ENCODE results near the gene SPATC1L. TPM values are rescaled to one million over a fixed set of nuclear protein-coding genes. Genes with fewer than 3 reads are reported as not detected.
"Not testable (repeated sequence)": the region's sequence is repeated elsewhere in the genome, so short reads cannot be mapped to it uniquely, and the experiment has no call there.

SPATC1L gene
- total RNA-seq, 1 experiment from 2014 or later: 36.0 TPM

- Histone ChIP-seq H2BK12ac (ENCODE audit: insufficient read length, low read depth, low read length) (peak overlapping the region; percentile 11), H3K79me1 (ENCODE audit: insufficient read depth, low read depth, low read length, poor library complexity, severe bottlenecking) (no peaks in the 10 kb centered on the region), H3K9ac (ENCODE audit: extremely low read depth, insufficient read length, low read length) (no peak overlapping the region), H2BK20ac (ENCODE audit: low read depth, low read length, poor library complexity, severe bottlenecking) (no peak overlapping the region), H3K79me2 (ENCODE audit: insufficient read depth, low read length) (no peaks in the 10 kb centered on the region), H3T11ph (ENCODE audit: low read length) (no peak overlapping the region), H4K91ac (ENCODE audit: insufficient read length, low read depth, low read length) (no peak overlapping the region), H3K27ac (ENCODE audit: insufficient read length, low read depth, low read length) (no peak overlapping the region), H2BK120ac (ENCODE audit: low read depth, low read length, poor library complexity, severe bottlenecking) (no peak overlapping the region), H2AK5ac (ENCODE audit: insufficient read length, low read length) (no peak overlapping the region), H3K4me1 (ENCODE audit: insufficient read depth, low read length) (no peaks in the 10 kb centered on the region), H2BK15ac (ENCODE audit: low read depth, low read length) (no peak overlapping the region), H3K9me3 (ENCODE audit: control insufficient read depth, low read depth, low read length) (no peaks in the 10 kb centered on the region), H3K14ac (ENCODE audit: insufficient read depth, low read length) (peak overlapping the region; percentile 6), H3K4ac (ENCODE audit: low read depth, low read length) (no peak overlapping the region), H3K18ac (ENCODE audit: insufficient read length, low read depth, low read length) (peak overlapping the region; percentile 45), H3K56ac (ENCODE audit: insufficient read length, low read depth, low read length) (no peak overlapping the region), H4K20me1 (ENCODE audit: control insufficient read depth, insufficient read depth, insufficient read length) (no peaks in the 10 kb centered on the region), H3K23ac (ENCODE audit: insufficient read length, low read depth, low read length) (no peak overlapping the region), H2AFZ (ENCODE audit: low read length) (no peak overlapping the region), H3K23me2 (ENCODE audit: insufficient read length, low read depth, low read length, poor library complexity, severe bottlenecking) (no peaks in the 10 kb centered on the region), H3K27me3 (ENCODE audit: insufficient read depth, low read length) (no peaks in the 10 kb centered on the region; the same call in 1 of the 2 replicates), H4K5ac (ENCODE audit: insufficient read length, low read depth, low read length) (no peak overlapping the region), H4K8ac (replicated peaks; ENCODE audit: insufficient read length, low read depth, low read length) (no peak overlapping the region), H2BK5ac (ENCODE audit: insufficient read length, low read length) (no peak overlapping the region), H3K4me2 (ENCODE audit: insufficient read depth, insufficient read length, low read length) (peak overlapping the region; percentile 41)
- no peak for DNase-seq
- TF ChIP-seq CTCF (conservative IDR thresholded peaks at IDR 0.05): no peak
- Mint-ChIP-seq H3K27ac (peak overlapping the region in 2 of 3 experiments; percentile 69 to 81; a peak in 4 of 7 replicates), H3K9me3 (peaks cover 5 to 6% of the 10 kb centered on the region in 2 experiments; a peak in 2 of 5 replicates), H3K4me3 (peak overlapping the region in 1 of 2 experiments; percentile 65; a peak in 2 of 5 replicates), H3K4me1 (peaks cover 30% of the 10 kb centered on the region in 2 experiments), H3K27me3 (ENCODE audit: low read depth) (peaks cover 37% of the 10 kb centered on the region), H3K36me3 (ENCODE audit: insufficient read depth in 1 of 3, low read depth in 3 of 3) (peaks cover 7 to 10% (median 8%) of the 10 kb centered on the region in 3 experiments; a peak in 5 of 7 replicates)
- WGBS (ENCODE audit: extremely low coverage, insufficient read length, low lambda C conversion rate): no CpG with 5 or more reads among the region's 45 CpGs
Observed at GRCh38 chr21:46141767-46142581, 42.3 kb downstream of the SPATC1L start.

GRCh38 chr21:46140352-46141003, 43.8 kb downstream of the SPATC1L start:
- not testable (repeated sequence) for H3K4me1 ChIP-seq (ENCODE audit: insufficient read depth, low read length); H3K23ac ChIP-seq (ENCODE audit: insufficient read length, low read depth, low read length); H4K5ac ChIP-seq (ENCODE audit: insufficient read length, low read depth, low read length); H4K20me1 ChIP-seq (ENCODE audit: control insufficient read depth, insufficient read depth, insufficient read length); H3K9me3 Mint-ChIP-seq; H4K91ac ChIP-seq (ENCODE audit: insufficient read length, low read depth, low read length); H3K9me3 ChIP-seq (ENCODE audit: control insufficient read depth, low read depth, low read length); H4K8ac ChIP-seq (replicated peaks; ENCODE audit: insufficient read length, low read depth, low read length); H3K9ac ChIP-seq (ENCODE audit: extremely low read depth, insufficient read length, low read length); H2AFZ ChIP-seq (ENCODE audit: low read length); H3K4ac ChIP-seq (ENCODE audit: low read depth, low read length); H3K18ac ChIP-seq (ENCODE audit: insufficient read length, low read depth, low read length); H3T11ph ChIP-seq (ENCODE audit: low read length); H2BK20ac ChIP-seq (ENCODE audit: low read depth, low read length, poor library complexity, severe bottlenecking); H2BK12ac ChIP-seq (ENCODE audit: insufficient read length, low read depth, low read length); H3K79me2 ChIP-seq (ENCODE audit: insufficient read depth, low read length); DNase-seq; H3K14ac ChIP-seq (ENCODE audit: insufficient read depth, low read length); H3K79me1 ChIP-seq (ENCODE audit: insufficient read depth, low read depth, low read length, poor library complexity, severe bottlenecking); H3K27ac ChIP-seq (ENCODE audit: insufficient read length, low read depth, low read length); H2BK15ac ChIP-seq (ENCODE audit: low read depth, low read length); H2AK5ac ChIP-seq (ENCODE audit: insufficient read length, low read length); H3K56ac ChIP-seq (ENCODE audit: insufficient read length, low read depth, low read length); H2BK120ac ChIP-seq (ENCODE audit: low read depth, low read length, poor library complexity, severe bottlenecking); H2BK5ac ChIP-seq (ENCODE audit: insufficient read length, low read length); H3K23me2 ChIP-seq (ENCODE audit: insufficient read length, low read depth, low read length, poor library complexity, severe bottlenecking); H3K27me3 ChIP-seq (ENCODE audit: insufficient read depth, low read length); H3K36me3 Mint-ChIP-seq (ENCODE audit: insufficient read depth in 1 of 3, low read depth in 3 of 3)
- no CpG with 5 or more reads among the region's 29 CpGs for WGBS (ENCODE audit: extremely low coverage, insufficient read length, low lambda C conversion rate)
- peaks cover 37% of the 10 kb centered on the region for H3K27me3 Mint-ChIP-seq (ENCODE audit: low read depth)
- H3K27ac Mint-ChIP-seq: peak overlapping the region in 1 of 3 experiments; percentile 78; a peak in 2 of 7 replicates
- peak overlapping the region in 1 of 2 experiments; percentile 62; a peak in 2 of 5 replicates for H3K4me3 Mint-ChIP-seq
- peaks cover 25 to 26% of the 10 kb centered on the region in 2 experiments for H3K4me1 Mint-ChIP-seq
- H3K4me2 ChIP-seq (ENCODE audit: insufficient read depth, insufficient read length, low read length): peak overlapping the region; percentile 29

Measured in H9 (cell line).